MM.1S (cell line): ENCODE measurements around the gene SENP7.

Source experiments
- DNase-seq: peaks from one replicate; pipeline ENCODE4 v3.0.0-alpha.2; 2015
- H2AFZ ChIP-seq: fragments of 300-600 bp; sonication (generic); 2 replicates; pipeline ENCODE4 v1.6.0; 2016; ENCODE audit warnings: antibody characterized with exemption, low read length
- H3F3A ChIP-seq: fragments of 300-600 bp; sonication (generic); 2 replicates; pipeline ENCODE4 v1.6.1; 2016; ENCODE audit warnings: mild to moderate bottlenecking, antibody characterized with exemption, low read length, moderate library complexity, mixed read lengths; ENCODE audit not compliant: insufficient read depth
- H3K27ac ChIP-seq: fragments of 300-600 bp; sonication (generic); 2 replicates; pipeline ENCODE4 v1.5.1; 2016; ENCODE audit warnings: mild to moderate bottlenecking, low read length
- H3K27me3 ChIP-seq: fragments of 300-600 bp; sonication (generic); replicated peaks from 2 replicates; pipeline ENCODE4 v1.6.0; 2016; ENCODE audit warnings: low read length; ENCODE audit not compliant: insufficient read depth
- H3K36me3 ChIP-seq: fragments of 300-600 bp; sonication (generic); replicated peaks from 2 replicates; pipeline ENCODE4 v1.6.1; 2016; ENCODE audit warnings: mild to moderate bottlenecking, low read length, mixed read lengths; ENCODE audit not compliant: insufficient read depth
- H3K4me1 ChIP-seq: fragments of 300-600 bp; sonication (generic); 2 replicates; pipeline ENCODE4 v1.6.1; 2016; ENCODE audit warnings: low read length, mixed read lengths
- H3K4me2 ChIP-seq: fragments of 300-600 bp; sonication (generic); 2 replicates; pipeline ENCODE4 v1.6.0; 2016; ENCODE audit warnings: low read depth, low read length
- H3K4me3 ChIP-seq: fragments of 300-600 bp; sonication (generic); 2 replicates; pipeline ENCODE4 v1.5.1; 2016; ENCODE audit warnings: low read length, mixed read lengths
- H3K79me2 ChIP-seq: fragments of 300-600 bp; sonication (generic); 2 replicates; pipeline ENCODE4 v1.6.1; 2016; ENCODE audit warnings: mixed run types, low read length, mixed read lengths
- H3K9ac ChIP-seq: fragments of 300-600 bp; sonication (generic); 2 replicates; pipeline ENCODE4 v1.6.1; 2016; ENCODE audit warnings: low read length, mixed read lengths
- H3K9me2 ChIP-seq: fragments of 300-600 bp; sonication (generic); replicated peaks from 2 replicates; pipeline ENCODE4 v1.6.1; 2016; ENCODE audit warnings: mild to moderate bottlenecking, low read length, mixed read lengths; ENCODE audit not compliant: insufficient read depth
- H3K9me3 ChIP-seq: fragments of 300-600 bp; sonication (generic); replicated peaks from 2 replicates; pipeline ENCODE4 v1.6.1; 2016; ENCODE audit warnings: mild to moderate bottlenecking, low read length, mixed read lengths; ENCODE audit not compliant: insufficient read depth
- H4K20me1 ChIP-seq: fragments of 300-600 bp; sonication (generic); 2 replicates; pipeline ENCODE4 v1.6.1; 2016; ENCODE audit warnings: mild to moderate bottlenecking, low read length, moderate library complexity, mixed read lengths; ENCODE audit not compliant: insufficient read depth
- CTCF ChIP-seq: fragments of 300-600 bp; sonication (generic); IDR thresholded peaks from 2 replicates; pipeline ENCODE4 v1.5.1; 2016; ENCODE audit warnings: antibody characterized with exemption, low read length, mixed read lengths
- EZH2 ChIP-seq: fragments of 300-600 bp; sonication (generic); optimal IDR thresholded peaks from 2 replicates; pipeline ENCODE3; 2017; ENCODE audit warnings: low read depth, mild to moderate bottlenecking, antibody characterized with exemption, low read length, mixed read lengths
- EZH2phosphoT487 ChIP-seq: fragments of 300-600 bp; sonication (generic); IDR thresholded peaks from 2 replicates; pipeline ENCODE4 v1.6.1; 2018; ENCODE audit warnings: antibody characterized with exemption, low read length

The SENP7 gene

GRCh38 chr3:101383656-101384055 lies 129.4 kb downstream of the SENP7 start:
- Histone ChIP-seq H3K4me1 (peaks cover 20% of the 10 kb centered on the region), H2AFZ (no peak overlapping the region), H3K9me2 (no peaks in the 10 kb centered on the region), H3F3A (peaks cover 19% of the 10 kb centered on the region), H3K27me3 (no peaks in the 10 kb centered on the region), H3K4me2 (no peak overlapping the region), H3K9me3 (no peaks in the 10 kb centered on the region), H3K4me3 (no peak overlapping the region), H4K20me1 (peaks cover 5% of the 10 kb centered on the region; the same call in 1 of the 2 replicates), H3K9ac (no peak overlapping the region), H3K36me3 (no peaks in the 10 kb centered on the region), H3K79me2 (peaks cover 25% of the 10 kb centered on the region), H3K27ac (no peak overlapping the region)
- TF ChIP-seq EZH2: no peak
- no peak for TF ChIP-seq CTCF
- TF ChIP-seq EZH2phosphoT487: no peak
- DNase-seq: no peak

- H3K4me2 ChIP-seq: no peak overlapping the region
- DNase-seq: no peak
Measured at GRCh38 chr3:101383156-101383575, 129.8 kb downstream of the SENP7 start.

GRCh38 chr3:101381809-101382208 lies 131.2 kb downstream of the SENP7 start:
- H3K79me2 ChIP-seq: peaks cover 7% of the 10 kb centered on the region; the same call in 1 of the 2 replicates
- H3K9me3 ChIP-seq: no peaks in the 10 kb centered on the region
- H3K27ac ChIP-seq: no peak overlapping the region
- H3K4me2 ChIP-seq: no peak overlapping the region
- no peak overlapping the region for H3K4me3 ChIP-seq
- no peak overlapping the region for H2AFZ ChIP-seq
- peaks cover 38% of the 10 kb centered on the region for H3K4me1 ChIP-seq
- H3K36me3 ChIP-seq: no peaks in the 10 kb centered on the region
- no peak overlapping the region for H3K9ac ChIP-seq
- H4K20me1 ChIP-seq: peaks cover 5% of the 10 kb centered on the region; the same call in 1 of the 2 replicates
- no peaks in the 10 kb centered on the region for H3K9me2 ChIP-seq
- H3K27me3 ChIP-seq: no peaks in the 10 kb centered on the region; the same call in 1 of the 2 replicates
- peak; percentile 53 for DNase-seq
- peaks cover 25% of the 10 kb centered on the region for H3F3A ChIP-seq
- TF ChIP-seq EZH2 (no peak), CTCF (peak; percentile 55)

More at GRCh38 chr3:101383156-101383575, 129.8 kb downstream of the SENP7 start:
- no peaks in the 10 kb centered on the region for H3K9me2 ChIP-seq
- H4K20me1 ChIP-seq: peaks cover 5% of the 10 kb centered on the region; the same call in 1 of the 2 replicates
- H3K27ac ChIP-seq: no peak overlapping the region
- H3K4me1 ChIP-seq: peaks cover 25% of the 10 kb centered on the region
- no peaks in the 10 kb centered on the region; the same call in 1 of the 2 replicates for H3K27me3 ChIP-seq
- no peak overlapping the region for H3K9ac ChIP-seq
- no peak for TF ChIP-seq EZH2
- no peak for TF ChIP-seq CTCF
- TF ChIP-seq EZH2phosphoT487: no peak
- H3K9me3 ChIP-seq: no peaks in the 10 kb centered on the region
- no peak overlapping the region for H2AFZ ChIP-seq
- no peak overlapping the region for H3K4me3 ChIP-seq
- peaks cover 19% of the 10 kb centered on the region for H3F3A ChIP-seq
- H3K36me3 ChIP-seq: no peaks in the 10 kb centered on the region
- peaks cover 20% of the 10 kb centered on the region for H3K79me2 ChIP-seq
